Vagina (tissue), 2 donors: ENCODE measurements around the gene MRFAP1L1. TPM values are rescaled to one million over a fixed set of nuclear protein-coding genes. Genes with fewer than 3 reads are reported as not detected.
A peak's percentile ranks its signal among the peaks of the same experiment; 100 is the strongest.

ENCODE experiments used
- DNase-seq, 2 donors: peaks; one replicate each; pipeline ENCODE4 v3.0.0-alpha.2; 2017; ENCODE audit errors: extremely low spot score in 2 of 2
- H3K27ac ChIP-seq: fragments of 200-600 bp; sonication (generic); one replicate; pipeline ENCODE4 v1.5.1; 2019
- H3K27me3 ChIP-seq: fragments of 200-600 bp; sonication (generic); one replicate; pipeline ENCODE4 v1.5.1; 2019
- H3K36me3 ChIP-seq, 2 donors: fragments of 200-600 bp; sonication (generic); one replicate each; pipeline ENCODE4 v1.5.1; 2017 to 2019
- H3K4me1 ChIP-seq: fragments of 200-600 bp; sonication (generic); one replicate; pipeline ENCODE4 v1.5.1; 2019
- H3K4me3 ChIP-seq, 2 donors: fragments of 200-600 bp; sonication (generic); 1 replicate in 1 of 2; 2 replicates in 1 of 2; pipeline ENCODE4 v1.5.1; 2016 to 2019
- H3K9me3 ChIP-seq: fragments of 200-600 bp; sonication (generic); one replicate; pipeline ENCODE4 v1.5.1; 2019
- CTCF ChIP-seq, 3 experiments: fragments of 450-650 bp in 2 of 3; fragments of 200-600 bp in 1 of 3; sonication (generic) in 1 of 3; IDR thresholded peaks; one replicate each; pipeline ENCODE4 v1.5.1; 2017 to 2019; ENCODE audit warnings: antibody characterized with exemption in 3 of 3, mild to moderate bottlenecking in 2 of 3, moderate library complexity in 2 of 3
- POLR2A ChIP-seq, 2 donors: fragments of 450-650 bp; IDR thresholded peaks; one replicate each; pipeline ENCODE4 v1.6.1; 2017; ENCODE audit warnings: antibody characterized with exemption in 2 of 2, mild to moderate bottlenecking in 2 of 2, moderate library complexity in 2 of 2
- POLR2AphosphoS5 ChIP-seq, 2 donors: sonication (generic); formaldehyde crosslinking; IDR thresholded peaks; one replicate each; pipeline ENCODE4 v1.9.0; 2017; ENCODE audit warnings: antibody characterized with exemption in 2 of 2, mild to moderate bottlenecking in 2 of 2, low read depth in 1 of 2; ENCODE audit not compliant: insufficient read depth in 1 of 2
- intact Hi-C: fragments of 100-400 bp; cut with DNase I; formaldehyde crosslinking; loops from one replicate; pipeline ENCODE4 v1.15.1; 2023
- total RNA-seq: library from RNA; depleted of rRNA; stranded (reverse); fragments of >200 nt; gene quantifications from one replicate; pipeline ENCODE4 v1.2.3, GENCODE V29; 2016

The MRFAP1L1 gene
- total RNA-seq, 1 donor from 2014 or later = 73.9 TPM

DNA sequence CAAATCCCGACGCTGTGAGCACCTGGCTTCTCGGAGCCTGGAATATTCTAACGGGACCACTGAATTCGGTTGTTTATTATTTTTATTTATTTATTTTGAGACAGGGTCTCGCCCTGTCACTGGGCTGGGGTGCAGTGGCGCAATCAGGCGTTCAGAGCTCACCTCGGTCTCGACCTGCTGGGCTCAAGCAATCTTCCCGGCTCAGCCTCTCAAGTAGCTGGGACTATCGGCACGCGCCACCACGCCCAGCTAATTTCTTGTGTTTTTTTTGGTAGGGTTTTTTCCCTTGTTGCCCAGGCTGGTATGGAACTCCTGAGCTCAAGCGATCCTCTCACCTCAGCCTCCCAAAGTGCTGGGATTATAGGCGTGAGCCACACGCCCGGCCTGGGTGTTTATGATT, 37.5 kb downstream of the MRFAP1L1 start:
- no peak for TF ChIP-seq POLR2A (IDR thresholded peaks at IDR 0.05)
- TF ChIP-seq POLR2AphosphoS5 (IDR thresholded peaks at IDR 0.05; ENCODE audit: insufficient read depth in 1 of 2, low read depth in 1 of 2) = no peak
- TF ChIP-seq CTCF (IDR thresholded peaks at IDR 0.05) = no peak
- Histone ChIP-seq H3K36me3 (no peaks in the 10 kb centered on the region), H3K4me3 (no peak overlapping the region), H3K27me3 (no peaks in the 10 kb centered on the region), H3K27ac (no peak overlapping the region), H3K4me1 (peaks cover 36% of the 10 kb centered on the region), H3K9me3 (no peaks in the 10 kb centered on the region)
- intact Hi-C loops = no loop called here
- DNase-seq = no peak

GRCh38 chr4:6671648-6672047, 38.0 kb downstream of the MRFAP1L1 start:
- Histone ChIP-seq H3K9me3 (no peaks in the 10 kb centered on the region), H3K4me3 (no peak overlapping the region), H3K27ac (no peak overlapping the region), H3K4me1 (peaks cover 31% of the 10 kb centered on the region), H3K27me3 (no peaks in the 10 kb centered on the region), H3K36me3 (no peaks in the 10 kb centered on the region)
- no peak for DNase-seq
- intact Hi-C loops = no loop called here
- TF ChIP-seq POLR2A (IDR thresholded peaks at IDR 0.05) (no peak), CTCF (IDR thresholded peaks at IDR 0.05) (no peak), POLR2AphosphoS5 (IDR thresholded peaks at IDR 0.05; ENCODE audit: insufficient read depth in 1 of 2, low read depth in 1 of 2) (no peak)

GRCh38 chr4:6668391-6668790, 41.3 kb downstream of the MRFAP1L1 start:
- H3K27me3 ChIP-seq = no peaks in the 10 kb centered on the region
- H3K27ac ChIP-seq = no peak overlapping the region
- no peak overlapping the region for H3K4me3 ChIP-seq
- DNase-seq = no peak
- peaks cover 23% of the 10 kb centered on the region for H3K4me1 ChIP-seq
- H3K9me3 ChIP-seq = no peaks in the 10 kb centered on the region
- intact Hi-C loops = no loop called here
- H3K36me3 ChIP-seq = no peaks in the 10 kb centered on the region
- TF ChIP-seq POLR2AphosphoS5 (IDR thresholded peaks at IDR 0.05; ENCODE audit: insufficient read depth in 1 of 2, low read depth in 1 of 2) (no peak), CTCF (IDR thresholded peaks at IDR 0.05) (no peak)

DNA sequence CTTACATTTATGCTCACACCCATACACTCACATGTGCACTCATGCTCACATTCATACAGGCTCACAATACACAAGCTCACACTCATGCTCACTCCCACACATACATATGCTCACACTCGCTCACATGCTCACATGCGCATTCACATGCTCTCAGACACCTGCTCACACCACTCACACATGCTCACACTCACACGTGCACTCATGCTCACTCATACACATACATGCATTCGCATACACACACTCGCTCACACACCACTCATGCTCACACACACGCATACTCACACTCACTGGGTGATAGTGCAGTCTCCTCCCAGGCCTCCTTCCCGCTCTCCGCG, 44.4 kb downstream of the MRFAP1L1 start:
- intact Hi-C loops = no loop called here
- H3K27ac ChIP-seq = no peak overlapping the region
- TF ChIP-seq CTCF (IDR thresholded peaks at IDR 0.05) (no peak), POLR2AphosphoS5 (IDR thresholded peaks at IDR 0.05; ENCODE audit: insufficient read depth in 1 of 2, low read depth in 1 of 2) (no peak), POLR2A (IDR thresholded peaks at IDR 0.05) (no peak)
- no peaks in the 10 kb centered on the region for H3K9me3 ChIP-seq
- peaks cover 16% of the 10 kb centered on the region for H3K4me1 ChIP-seq
- no peaks in the 10 kb centered on the region for H3K27me3 ChIP-seq
- H3K4me3 ChIP-seq = no peak overlapping the region
- H3K36me3 ChIP-seq = no peaks in the 10 kb centered on the region
- no peak for DNase-seq

DNA sequence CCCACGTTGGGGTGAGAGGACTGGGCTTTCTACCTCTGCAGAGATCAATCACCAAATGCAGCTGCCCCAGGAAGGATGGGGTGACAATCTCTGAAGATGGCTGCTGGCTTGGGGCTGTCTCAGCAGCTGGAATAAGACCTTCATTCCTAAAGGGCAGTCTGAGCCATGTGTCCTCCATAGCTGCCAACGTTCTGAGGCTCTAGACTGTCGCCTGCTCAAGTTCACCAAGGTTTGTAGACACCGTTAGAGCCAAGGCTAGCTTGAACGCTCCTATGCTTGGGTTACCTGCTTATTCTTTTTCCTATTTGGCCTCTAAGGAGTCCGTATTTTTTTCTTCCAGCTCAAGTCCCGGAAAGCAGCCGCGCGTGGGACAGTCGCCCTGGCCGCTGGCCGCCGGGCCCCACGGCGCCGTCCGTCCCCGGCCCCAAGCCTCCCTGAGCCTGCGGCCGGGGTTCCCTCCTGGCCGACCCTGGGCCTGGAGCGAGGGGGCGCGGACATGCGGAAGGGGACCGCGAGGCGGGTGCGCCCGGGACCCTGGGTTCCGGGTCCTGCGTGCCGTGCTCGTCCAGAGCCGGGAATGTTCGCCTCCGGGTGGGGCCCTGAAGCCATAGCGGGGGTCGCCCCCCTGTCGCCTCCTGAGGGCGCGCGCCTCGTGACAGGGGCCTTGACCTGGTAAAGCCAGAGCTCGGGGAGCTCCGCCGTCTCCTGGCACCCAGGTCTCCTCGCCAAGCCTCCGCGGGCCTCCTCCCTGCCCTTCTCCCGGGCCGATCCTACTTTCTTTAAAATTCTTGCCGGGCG, 45.9 kb downstream of the MRFAP1L1 start:
- DNase-seq = no peak
- intact Hi-C loops = no loop called here
- Histone ChIP-seq H3K27me3 (no peaks in the 10 kb centered on the region), H3K9me3 (no peaks in the 10 kb centered on the region), H3K27ac (peak overlapping the region; percentile 59), H3K4me3 (peak overlapping the region; percentile 41 to 52), H3K4me1 (peaks cover 26% of the 10 kb centered on the region), H3K36me3 (no peaks in the 10 kb centered on the region)
- no peak for TF ChIP-seq POLR2AphosphoS5 (IDR thresholded peaks at IDR 0.05; ENCODE audit: insufficient read depth in 1 of 2, low read depth in 1 of 2)
- TF ChIP-seq CTCF (IDR thresholded peaks at IDR 0.05) = no peak
- TF ChIP-seq POLR2A (IDR thresholded peaks at IDR 0.05) = no peak
